ENCODE results near the gene RESP18.
A peak's percentile ranks its signal among the peaks of the same experiment; 100 is the strongest.
"Not testable (repeated sequence)": the region's sequence is repeated elsewhere in the genome, so short reads cannot be mapped to it uniquely, and the experiment has no call there.

RESP18 gene

DNA sequence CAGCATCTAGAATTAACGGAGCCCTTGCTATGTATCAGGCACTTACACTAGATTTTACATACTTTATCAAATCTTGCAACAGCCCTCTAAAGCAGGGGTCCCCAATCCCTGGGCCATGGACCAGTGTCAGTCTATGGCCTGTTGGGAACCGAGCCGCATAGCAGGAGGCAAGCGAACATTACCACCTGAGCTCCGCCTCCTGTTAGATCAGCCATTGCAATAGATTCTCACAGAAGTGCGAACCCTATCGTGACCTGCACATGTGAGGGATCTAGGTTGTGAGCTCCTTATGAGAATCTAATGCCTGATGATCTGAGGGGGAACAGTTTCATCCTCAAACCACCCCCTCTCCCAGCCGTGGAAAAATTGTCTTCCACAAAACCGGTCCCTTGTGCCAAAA is 39.9 kb downstream of the RESP18 start:
- H3K36me3 Mint-ChIP-seq: no peaks in the 10 kb centered on the region
- H3K9me3 Mint-ChIP-seq: no peaks in the 10 kb centered on the region
- peaks cover 9 to 21% of the 10 kb centered on the region in 2 donors for H3K4me1 Mint-ChIP-seq
- no peaks in the 10 kb centered on the region for H3K27me3 Mint-ChIP-seq
- no peak for ATAC-seq (replicated peaks)
- no peak overlapping the region for H3K27ac Mint-ChIP-seq
- no peak for DNase-seq
- H3K4me3 Mint-ChIP-seq: no peak overlapping the region

DNA sequence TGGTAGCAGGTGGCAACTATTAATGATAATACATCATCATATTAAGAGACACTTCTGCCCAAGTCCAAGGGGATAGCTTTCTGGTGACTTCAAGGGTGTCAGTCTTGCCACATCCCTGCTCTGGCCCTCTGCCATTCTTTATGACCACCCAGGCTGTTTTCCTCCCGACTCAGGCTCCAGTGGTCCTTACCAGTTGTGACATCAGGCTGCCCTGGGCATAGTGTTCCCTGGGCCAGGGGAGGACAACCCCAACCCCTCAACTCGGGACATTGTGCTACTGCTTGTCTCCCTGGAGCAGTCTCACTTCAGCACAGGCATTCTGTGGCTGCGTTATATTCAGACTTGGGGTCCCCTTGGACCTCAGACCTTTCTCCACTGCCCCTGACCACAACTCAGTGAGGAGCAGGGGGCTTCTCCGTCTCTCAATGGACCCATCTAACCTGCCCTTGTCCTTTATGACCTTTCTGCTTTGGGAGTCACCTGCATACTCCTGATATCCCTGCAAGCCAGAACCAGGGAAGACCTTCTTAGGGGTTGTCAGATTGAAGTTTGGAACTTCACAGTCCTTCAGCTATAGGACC is 40.5 kb downstream of the RESP18 start:
- ATAC-seq (replicated peaks): no peak
- no peaks in the 10 kb centered on the region for H3K27me3 Mint-ChIP-seq
- H3K36me3 Mint-ChIP-seq: no peaks in the 10 kb centered on the region
- H3K4me3 Mint-ChIP-seq: no peak overlapping the region
- no peaks in the 10 kb centered on the region for H3K9me3 Mint-ChIP-seq
- DNase-seq: no peak
- H3K4me1 Mint-ChIP-seq: peaks cover 9 to 24% of the 10 kb centered on the region in 2 donors
- no peak overlapping the region for H3K27ac Mint-ChIP-seq

DNA sequence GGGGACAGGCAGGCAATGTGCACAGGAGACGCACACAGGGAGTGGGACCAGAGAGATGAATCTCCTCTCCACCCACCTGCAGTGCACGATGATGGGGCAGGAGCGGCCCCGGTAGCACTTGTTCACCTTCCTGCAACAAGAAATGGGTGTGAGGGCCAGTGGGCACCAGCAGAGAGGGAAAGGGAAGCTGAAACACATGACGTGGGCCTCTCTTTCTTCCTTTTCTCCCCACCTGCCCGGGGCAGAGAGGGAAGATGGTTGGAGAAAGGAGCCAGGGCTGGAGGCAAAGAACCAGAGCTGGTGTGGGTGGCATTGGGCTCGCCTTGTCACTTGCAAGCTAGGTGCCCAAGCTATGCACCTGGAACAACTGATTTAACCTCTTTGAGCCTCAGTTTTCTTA is 41.1 kb downstream of the RESP18 start:
- Mint-ChIP-seq H3K4me3 (no peak overlapping the region), H3K27me3 (no peaks in the 10 kb centered on the region), H3K27ac (no peak overlapping the region), H3K36me3 (peaks cover under 1 to 3% of the 10 kb centered on the region in 2 donors), H3K4me1 (peaks cover 9 to 27% of the 10 kb centered on the region in 2 donors), H3K9me3 (no peaks in the 10 kb centered on the region)
- ATAC-seq (replicated peaks): no peak
- DNase-seq: no peak

- Mint-ChIP-seq H3K36me3 (peaks cover 4 to 7% of the 10 kb centered on the region in 2 donors), H3K27me3 (no peaks in the 10 kb centered on the region), H3K9me3 (no peaks in the 10 kb centered on the region), H3K4me3 (no peak overlapping the region), H3K27ac (no peak overlapping the region), H3K4me1 (peaks cover 13 to 31% of the 10 kb centered on the region in 2 donors)
- no peak for ATAC-seq (replicated peaks)
- DNase-seq: no peak
Measured at GRCh38 chr2:219290381-219291171, 42.0 kb downstream of the RESP18 start.

DNA sequence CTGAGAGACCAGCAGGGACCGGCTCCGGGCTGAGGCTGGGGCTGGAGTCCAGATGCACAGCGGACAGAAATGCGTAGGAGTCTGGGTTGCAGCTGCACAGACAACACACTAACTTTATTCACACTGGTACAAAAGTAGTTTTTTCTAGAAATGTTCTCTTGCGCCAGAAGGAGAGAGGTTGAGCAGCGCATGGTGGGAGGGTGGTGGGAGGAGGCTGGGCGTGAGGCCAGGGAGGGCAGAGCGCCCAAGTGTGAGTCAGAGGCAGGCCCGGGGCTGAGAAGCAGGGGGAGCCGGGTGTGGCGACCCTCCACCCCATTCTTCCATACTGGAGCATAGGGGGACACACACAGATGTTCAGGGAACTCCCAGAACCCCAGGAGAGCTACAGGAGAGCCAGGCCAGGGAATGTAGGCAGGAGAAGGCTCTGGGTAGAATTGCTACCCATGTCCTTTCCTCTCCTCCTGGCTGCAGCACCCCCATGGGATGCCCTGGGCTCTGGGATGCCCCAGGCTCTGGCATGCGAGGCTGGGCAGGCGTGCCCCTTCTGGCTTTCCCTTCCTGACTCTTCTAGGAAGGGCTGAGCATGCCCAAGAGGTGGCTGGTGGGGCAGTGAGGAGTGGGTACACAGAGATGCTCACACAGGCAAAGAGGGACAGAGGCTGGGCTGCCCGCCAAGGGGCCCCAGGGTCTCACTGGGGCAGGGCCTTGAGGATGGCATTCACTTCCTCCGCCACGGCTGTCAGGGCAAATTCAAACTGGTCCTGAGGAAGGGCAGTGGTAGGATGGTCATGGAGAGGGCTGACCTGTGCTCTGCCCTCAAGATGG is 42.8 kb downstream of the RESP18 start:
- Mint-ChIP-seq H3K4me3 (no peak overlapping the region), H3K36me3 (peaks cover 4 to 12% of the 10 kb centered on the region in 2 donors), H3K27ac (peak overlapping the region; percentile 47), H3K4me1 (peaks cover 11 to 31% of the 10 kb centered on the region in 2 donors), H3K27me3 (no peaks in the 10 kb centered on the region), H3K9me3 (no peaks in the 10 kb centered on the region)
- no peak for DNase-seq
- no peak for ATAC-seq (replicated peaks)

- no peaks in the 10 kb centered on the region for H3K27me3 Mint-ChIP-seq
- H3K9me3 Mint-ChIP-seq: no peaks in the 10 kb centered on the region
- H3K4me1 Mint-ChIP-seq: peaks cover 7 to 27% of the 10 kb centered on the region in 2 donors
- H3K27ac Mint-ChIP-seq: peak overlapping the region; percentile 47
- DNase-seq (no peak), ATAC-seq (replicated peaks) (no peak)
- peaks cover 4 to 13% of the 10 kb centered on the region in 2 donors for H3K36me3 Mint-ChIP-seq
- no peak overlapping the region for H3K4me3 Mint-ChIP-seq
Measured at GRCh38 chr2:219289195-219289536, 43.4 kb downstream of the RESP18 start.

GRCh38 chr2:219287580-219288265 is 44.8 kb downstream of the RESP18 start:
- DNase-seq: no peak
- peak; percentile 22 to 26 for ATAC-seq (replicated peaks)
- Mint-ChIP-seq H3K4me1 (peaks cover 10 to 30% of the 10 kb centered on the region in 2 donors), H3K36me3 (peaks cover 17 to 27% of the 10 kb centered on the region in 2 donors), H3K9me3 (no peaks in the 10 kb centered on the region), H3K27ac (peak overlapping the region; percentile 54), H3K4me3 (no peak overlapping the region), H3K27me3 (no peaks in the 10 kb centered on the region)

- H3K9me3 Mint-ChIP-seq; H3K27ac Mint-ChIP-seq; DNase-seq; ATAC-seq (replicated peaks); H3K27me3 Mint-ChIP-seq; H3K4me3 Mint-ChIP-seq: not testable (repeated sequence)
- Mint-ChIP-seq H3K4me1 (peaks cover 11 to 32% of the 10 kb centered on the region in 2 donors), H3K36me3 (peaks cover 17 to 31% of the 10 kb centered on the region in 2 donors)
Measured at GRCh38 chr2:219287116-219287440, 45.5 kb downstream of the RESP18 start.

- ATAC-seq (replicated peaks) (no peak), DNase-seq (no peak)
- peaks cover 17 to 32% of the 10 kb centered on the region in 2 donors for H3K36me3 Mint-ChIP-seq
- no peak overlapping the region for H3K4me3 Mint-ChIP-seq
- peaks cover 11 to 36% of the 10 kb centered on the region in 2 donors for H3K4me1 Mint-ChIP-seq
- no peaks in the 10 kb centered on the region for H3K9me3 Mint-ChIP-seq
- H3K27ac Mint-ChIP-seq: peak overlapping the region; percentile 47
- no peaks in the 10 kb centered on the region for H3K27me3 Mint-ChIP-seq
Measured at GRCh38 chr2:219286436-219287115, 46.0 kb downstream of the RESP18 start.

GRCh38 chr2:219285894-219286425 is 46.6 kb downstream of the RESP18 start:
- H3K9me3 Mint-ChIP-seq: no peaks in the 10 kb centered on the region
- ATAC-seq (replicated peaks): no peak
- peak overlapping the region; percentile 47 for H3K27ac Mint-ChIP-seq

DNA sequence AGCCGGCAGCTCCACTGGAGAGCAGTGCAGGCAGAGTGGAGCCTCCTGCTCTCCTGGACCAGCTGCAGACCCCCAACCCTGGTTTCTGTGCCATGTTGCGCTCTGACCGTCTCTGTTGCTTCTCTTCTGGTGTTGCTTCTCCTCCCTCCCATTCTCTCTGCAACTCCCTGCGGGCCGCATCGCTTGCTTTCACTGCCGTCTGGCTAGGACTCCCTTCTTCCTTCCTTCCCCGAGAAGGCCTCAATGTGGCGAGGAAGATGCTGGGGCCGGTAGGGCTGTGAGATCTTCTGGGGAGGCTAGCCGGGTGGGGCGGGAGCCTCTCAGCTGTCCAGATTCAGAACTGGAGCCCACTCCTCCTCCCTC is 47.2 kb downstream of the RESP18 start:
- Mint-ChIP-seq H3K9me3 (no peaks in the 10 kb centered on the region), H3K4me3 (no peak overlapping the region), H3K27ac (no peak overlapping the region), H3K27me3 (no peaks in the 10 kb centered on the region), H3K4me1 (peaks cover 22 to 48% of the 10 kb centered on the region in 2 donors), H3K36me3 (peaks cover 27 to 44% of the 10 kb centered on the region in 2 donors)
- ATAC-seq (replicated peaks): no peak
- DNase-seq: no peak

More at GRCh38 chr2:219285894-219286425, 46.6 kb downstream of the RESP18 start:
- H3K27me3 Mint-ChIP-seq: no peaks in the 10 kb centered on the region
- no peak for DNase-seq
- peaks cover 21 to 38% of the 10 kb centered on the region in 2 donors for H3K36me3 Mint-ChIP-seq
- H3K4me1 Mint-ChIP-seq: peaks cover 16 to 42% of the 10 kb centered on the region in 2 donors
- H3K4me3 Mint-ChIP-seq: no peak overlapping the region

DNA sequence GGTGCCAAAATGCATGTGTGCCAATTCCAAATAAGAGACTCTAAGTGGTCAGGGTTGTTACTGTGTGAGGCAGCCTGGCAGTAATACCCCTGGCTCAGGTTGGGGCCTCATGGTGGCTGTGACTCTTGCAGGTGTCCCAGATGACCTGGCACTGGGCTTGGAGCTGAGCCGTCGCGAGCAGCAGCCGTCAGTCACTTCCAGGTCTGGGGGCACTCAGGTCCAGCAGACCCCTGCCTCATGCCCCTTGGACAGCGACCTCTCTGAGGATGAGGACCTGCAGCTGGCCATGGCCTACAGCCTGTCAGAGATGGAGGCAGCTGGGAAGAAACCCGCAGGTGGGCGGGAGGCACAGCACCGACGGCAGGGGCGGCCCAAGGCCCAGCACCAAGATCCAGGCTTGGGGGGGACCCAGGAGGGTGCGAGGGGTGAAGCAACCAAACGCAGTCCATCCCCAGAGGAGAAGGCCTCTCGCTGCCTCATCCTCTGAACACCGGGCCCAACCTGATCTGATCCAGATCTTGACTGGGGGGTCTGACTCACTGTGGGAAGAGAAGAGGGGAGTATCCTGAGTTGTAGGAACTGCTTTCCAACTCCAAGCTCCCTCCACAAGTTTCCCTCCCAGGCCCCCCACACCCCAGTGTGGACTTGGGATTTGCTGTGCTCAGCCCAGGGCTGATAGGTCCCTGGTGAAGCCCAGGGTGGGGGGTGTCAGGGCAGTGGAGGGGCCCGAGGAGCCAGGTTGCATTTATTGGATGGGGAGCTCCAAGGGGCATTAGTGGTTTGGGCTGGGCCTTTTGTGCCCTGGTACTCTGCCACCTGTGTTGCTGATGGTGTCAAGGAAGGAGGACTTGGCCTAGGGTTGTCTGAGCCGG is 47.8 kb downstream of the RESP18 start:
- no peak overlapping the region for H3K4me3 Mint-ChIP-seq
- no peak overlapping the region for H3K27ac Mint-ChIP-seq
- H3K4me1 Mint-ChIP-seq: peaks cover 28 to 54% of the 10 kb centered on the region in 2 donors
- H3K9me3 Mint-ChIP-seq: no peaks in the 10 kb centered on the region
- no peak for ATAC-seq (replicated peaks)
- no peak for DNase-seq
- H3K36me3 Mint-ChIP-seq: peaks cover 30 to 49% of the 10 kb centered on the region in 2 donors
- no peaks in the 10 kb centered on the region for H3K27me3 Mint-ChIP-seq

Measured in stimulated activated naive B cell treated with anti-CD40 and anti-IgM and Interleukin-4, amounts not matched to agents 10 μg/mL and 1 μg/mL and 100 μg/mL, for 72 hours (primary cell).